ENCODE results near the gene COQ2.

GRCh38 chr4:83229791-83230190 lies 54.8 kb downstream of the COQ2 start:
- TF ChIP-seq CTCF (IDR thresholded peaks at IDR 0.05): no peak
- TF ChIP-seq EP300 (IDR thresholded peaks at IDR 0.05): no peak
- no peak for TF ChIP-seq POLR2A (IDR thresholded peaks at IDR 0.05)
- no peak for TF ChIP-seq POLR2AphosphoS5 (IDR thresholded peaks at IDR 0.05)

Data from stomach (tissue), 4 donors.